ENCODE data around the gene RPUSD2.

- TF ChIP-seq CTCF (IDR thresholded peaks at IDR 0.05; ENCODE audit: insufficient read depth, low read depth, low read length) (no peak), EZH2 (IDR thresholded peaks at IDR 0.05; ENCODE audit: insufficient read depth, low read length) (no peak)
Observed at GRCh38 chr15:40613080-40613479, 44.0 kb downstream of the RPUSD2 start.

Measured in astrocyte (in vitro differentiated cells and primary cell).